IMR-90 (cell line): ENCODE results near the gene NDNF.

Experiments
- CEBPB ChIP-seq: IDR thresholded peaks from 2 replicates; pipeline ENCODE4 v1.6.1; 2012; ENCODE audit warnings: low read depth, low read length, improper control_type of control experiment
- CHD1 ChIP-seq: IDR thresholded peaks from 2 replicates; pipeline ENCODE4 v1.6.1; 2012; ENCODE audit warnings: low read depth, low read length, improper control_type of control experiment
- MAFK ChIP-seq: IDR thresholded peaks from 2 replicates; pipeline ENCODE4 v1.6.1; 2012; ENCODE audit warnings: low read depth, low read length, improper control_type of control experiment
- MAZ ChIP-seq: IDR thresholded peaks from 2 replicates; pipeline ENCODE4 v1.6.1; 2012; ENCODE audit warnings: low read depth, mild to moderate bottlenecking, low read length, improper control_type of control experiment, moderate library complexity, borderline replicate concordance
- MXI1 ChIP-seq: IDR thresholded peaks from 2 replicates; pipeline ENCODE4 v1.6.1; 2012; ENCODE audit warnings: low read depth, mild to moderate bottlenecking, low read length, moderate library complexity, borderline replicate concordance
- POLR2A ChIP-seq: IDR thresholded peaks from 2 replicates; pipeline ENCODE4 v1.6.1; 2012; ENCODE audit warnings: mild to moderate bottlenecking, low read depth, low read length
- RAD21 ChIP-seq: IDR thresholded peaks from 2 replicates; pipeline ENCODE4 v1.6.1; 2012; ENCODE audit warnings: low read length, improper control_type of control experiment
- RCOR1 ChIP-seq: IDR thresholded peaks from 2 replicates; pipeline ENCODE4 v1.6.1; 2012; ENCODE audit warnings: mild to moderate bottlenecking, low read length, improper control_type of control experiment; ENCODE audit not compliant: insufficient replicate concordance
- RFX5 ChIP-seq: IDR thresholded peaks from 2 replicates; pipeline ENCODE4 v1.8.0; 2012; ENCODE audit warnings: low read depth, mild to moderate bottlenecking, low read length, moderate library complexity
- SMC3 ChIP-seq: fragments of 150-350 bp; IDR thresholded peaks from 2 replicates; pipeline ENCODE4 v1.6.1; 2016; ENCODE audit warnings: low read depth, mild to moderate bottlenecking, antibody characterized with exemption, low read length, moderate library complexity
- TF ChIP-seq, protein P1 (sequence below): conservative IDR thresholded peaks from 2 replicates; pipeline ENCODE4 v1.5.1; 2012; ENCODE audit warnings: mild to moderate bottlenecking, low read depth, low read length, improper control_type of control experiment
- TF ChIP-seq, protein P2 (sequence below): fragments of 150-350 bp; IDR thresholded peaks from 2 replicates; pipeline ENCODE4 v1.6.1; 2017; ENCODE audit warnings: mild to moderate bottlenecking, antibody characterized with exemption, low read length, low read depth

DNA sequence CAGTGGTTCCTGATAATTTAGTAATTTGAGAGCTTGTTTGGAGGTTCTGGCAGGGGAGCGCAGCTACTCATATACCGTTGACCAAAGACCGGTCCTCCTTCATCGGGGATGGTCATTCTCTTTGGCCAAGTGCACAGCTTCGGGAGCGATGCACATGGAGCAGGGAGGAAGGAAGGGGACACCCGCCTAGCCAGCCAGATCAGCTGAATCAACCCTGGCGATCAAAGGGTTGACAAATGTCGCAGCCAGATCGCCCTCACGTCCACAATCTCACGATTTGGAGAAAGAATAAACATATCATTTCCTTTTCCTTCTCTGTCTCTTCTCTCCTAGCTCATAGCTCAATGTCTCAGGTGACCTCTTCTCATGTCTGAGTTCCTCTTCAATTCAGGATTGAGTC, 11.1 kb downstream of the NDNF start:
- TF ChIP-seq, protein P1, sequence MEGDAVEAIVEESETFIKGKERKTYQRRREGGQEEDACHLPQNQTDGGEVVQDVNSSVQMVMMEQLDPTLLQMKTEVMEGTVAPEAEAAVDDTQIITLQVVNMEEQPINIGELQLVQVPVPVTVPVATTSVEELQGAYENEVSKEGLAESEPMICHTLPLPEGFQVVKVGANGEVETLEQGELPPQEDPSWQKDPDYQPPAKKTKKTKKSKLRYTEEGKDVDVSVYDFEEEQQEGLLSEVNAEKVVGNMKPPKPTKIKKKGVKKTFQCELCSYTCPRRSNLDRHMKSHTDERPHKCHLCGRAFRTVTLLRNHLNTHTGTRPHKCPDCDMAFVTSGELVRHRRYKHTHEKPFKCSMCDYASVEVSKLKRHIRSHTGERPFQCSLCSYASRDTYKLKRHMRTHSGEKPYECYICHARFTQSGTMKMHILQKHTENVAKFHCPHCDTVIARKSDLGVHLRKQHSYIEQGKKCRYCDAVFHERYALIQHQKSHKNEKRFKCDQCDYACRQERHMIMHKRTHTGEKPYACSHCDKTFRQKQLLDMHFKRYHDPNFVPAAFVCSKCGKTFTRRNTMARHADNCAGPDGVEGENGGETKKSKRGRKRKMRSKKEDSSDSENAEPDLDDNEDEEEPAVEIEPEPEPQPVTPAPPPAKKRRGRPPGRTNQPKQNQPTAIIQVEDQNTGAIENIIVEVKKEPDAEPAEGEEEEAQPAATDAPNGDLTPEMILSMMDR = no peak
- TF ChIP-seq MAFK (no peak), POLR2A (no peak), CEBPB (no peak), RAD21 (no peak), SMC3 (no peak), MXI1 (no peak), RCOR1 (no peak), RFX5 (no peak), CHD1 (no peak), MAZ (no peak)
- TF ChIP-seq, protein P2, sequence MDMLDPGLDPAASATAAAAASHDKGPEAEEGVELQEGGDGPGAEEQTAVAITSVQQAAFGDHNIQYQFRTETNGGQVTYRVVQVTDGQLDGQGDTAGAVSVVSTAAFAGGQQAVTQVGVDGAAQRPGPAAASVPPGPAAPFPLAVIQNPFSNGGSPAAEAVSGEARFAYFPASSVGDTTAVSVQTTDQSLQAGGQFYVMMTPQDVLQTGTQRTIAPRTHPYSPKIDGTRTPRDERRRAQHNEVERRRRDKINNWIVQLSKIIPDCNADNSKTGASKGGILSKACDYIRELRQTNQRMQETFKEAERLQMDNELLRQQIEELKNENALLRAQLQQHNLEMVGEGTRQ = no peak
